SK-N-SH treated with all-trans-retinoic acid at 6 μM for 48 hours (cell line): ENCODE measurements around the gene RING1.

Experiments used
- ATAC-seq: fragments of 200-7000 bp; cut with Tn5 transposase; 3 replicates; pipeline ENCODE4 v1.9.1; 2020; ENCODE audit warnings: mild to moderate bottlenecking, moderate library complexity
- CREB5 ChIP-seq: fragments of 250-450 bp; sonication (Bioruptor Pico); IDR thresholded peaks from 2 replicates; pipeline ENCODE4 v1.5.1; 2020; ENCODE audit warnings: low read depth, mild to moderate bottlenecking, moderate library complexity
- CSDC2 ChIP-seq: fragments of 250-450 bp; sonication (Bioruptor Pico); IDR thresholded peaks from 2 replicates; pipeline ENCODE4 v1.5.0; 2020; ENCODE audit warnings: mild to moderate bottlenecking, moderate library complexity
- ESRRG ChIP-seq: fragments of 250-450 bp; sonication (Bioruptor Pico); IDR thresholded peaks from 2 replicates; pipeline ENCODE4 v1.6.1; 2021; ENCODE audit warnings: mild to moderate bottlenecking
- GLIS3 ChIP-seq: fragments of 250-450 bp; sonication (Bioruptor Pico); IDR thresholded peaks from 2 replicates; pipeline ENCODE4 v1.5.0; 2020; ENCODE audit warnings: mild to moderate bottlenecking, moderate library complexity
- ISL1 ChIP-seq: fragments of 250-450 bp; sonication (Bioruptor Pico); IDR thresholded peaks from 2 replicates; pipeline ENCODE4 v2.1.2; 2022; ENCODE audit warnings: mild to moderate bottlenecking, moderate library complexity
- OSR1 ChIP-seq: fragments of 250-450 bp; sonication (Bioruptor Pico); IDR thresholded peaks from 2 replicates; pipeline ENCODE4 v1.8.0; 2022; ENCODE audit warnings: moderate library complexity, mild to moderate bottlenecking, inconsistent platforms
- POU6F1 ChIP-seq: fragments of 250-450 bp; sonication (Bioruptor Pico); IDR thresholded peaks from 2 replicates; pipeline ENCODE4 v1.8.0; 2021; ENCODE audit warnings: low read depth, mild to moderate bottlenecking, moderate library complexity, borderline replicate concordance
- PPARA ChIP-seq: fragments of 250-450 bp; sonication (Bioruptor Pico); IDR thresholded peaks from 2 replicates; pipeline ENCODE4 v1.5.0; 2020; ENCODE audit warnings: mild to moderate bottlenecking, borderline replicate concordance
- SNAI2 ChIP-seq: fragments of 250-450 bp; sonication (Bioruptor Pico); IDR thresholded peaks from 2 replicates; pipeline ENCODE4 v1.5.0; 2020; ENCODE audit warnings: mild to moderate bottlenecking, moderate library complexity
- TCF4 ChIP-seq: fragments of 250-450 bp; sonication (Bioruptor Pico); IDR thresholded peaks from 2 replicates; pipeline ENCODE4 v1.8.0; 2021; ENCODE audit warnings: mild to moderate bottlenecking, moderate library complexity, borderline replicate concordance
- ZFP3 ChIP-seq: fragments of 250-450 bp; sonication (Bioruptor Pico); IDR thresholded peaks from 2 replicates; pipeline ENCODE4 v1.5.0; 2020; ENCODE audit warnings: mild to moderate bottlenecking, moderate library complexity
- ZFP30 ChIP-seq: fragments of 450-650 bp; formaldehyde crosslinking; IDR thresholded peaks from 2 replicates; pipeline ENCODE4 v1.5.0; 2022; ENCODE audit warnings: mild to moderate bottlenecking, moderate library complexity
- ZNF8 ChIP-seq: fragments of 450-650 bp; formaldehyde crosslinking; IDR thresholded peaks from 2 replicates; pipeline ENCODE4 v1.5.0; 2020; ENCODE audit warnings: mild to moderate bottlenecking, moderate library complexity
- TF ChIP-seq, protein P1 (sequence below): fragments of 250-450 bp; sonication (Bioruptor Pico); IDR thresholded peaks from 2 replicates; pipeline ENCODE4 v1.5.0; 2020; ENCODE audit warnings: mild to moderate bottlenecking, moderate library complexity
- TF ChIP-seq, protein P2 (sequence below): fragments of 250-450 bp; sonication (Bioruptor Pico); IDR thresholded peaks from 2 replicates; pipeline ENCODE4 v1.5.1; 2021; ENCODE audit warnings: mild to moderate bottlenecking, moderate library complexity
- TF ChIP-seq, protein P3 (sequence below): fragments of 250-450 bp; sonication (Bioruptor Pico); IDR thresholded peaks from 2 replicates; pipeline ENCODE4 v1.8.0; 2020; ENCODE audit warnings: mild to moderate bottlenecking, moderate library complexity, borderline replicate concordance

The RING1 gene

GRCh38 chr6:33164665-33165373 lies 43.5 kb upstream of the RING1 start:
- TF ChIP-seq SNAI2, result no peak
- TF ChIP-seq CSDC2, result no peak
- TF ChIP-seq ZFP3 (CRISPR knock-in tag), result no peak
- no peak for TF ChIP-seq PPARA
- no peak for TF ChIP-seq GLIS3 (CRISPR knock-in tag)
- no peak for TF ChIP-seq CREB5
- no peak for TF ChIP-seq TCF4
- no peak for TF ChIP-seq ISL1
- TF ChIP-seq, protein P1, sequence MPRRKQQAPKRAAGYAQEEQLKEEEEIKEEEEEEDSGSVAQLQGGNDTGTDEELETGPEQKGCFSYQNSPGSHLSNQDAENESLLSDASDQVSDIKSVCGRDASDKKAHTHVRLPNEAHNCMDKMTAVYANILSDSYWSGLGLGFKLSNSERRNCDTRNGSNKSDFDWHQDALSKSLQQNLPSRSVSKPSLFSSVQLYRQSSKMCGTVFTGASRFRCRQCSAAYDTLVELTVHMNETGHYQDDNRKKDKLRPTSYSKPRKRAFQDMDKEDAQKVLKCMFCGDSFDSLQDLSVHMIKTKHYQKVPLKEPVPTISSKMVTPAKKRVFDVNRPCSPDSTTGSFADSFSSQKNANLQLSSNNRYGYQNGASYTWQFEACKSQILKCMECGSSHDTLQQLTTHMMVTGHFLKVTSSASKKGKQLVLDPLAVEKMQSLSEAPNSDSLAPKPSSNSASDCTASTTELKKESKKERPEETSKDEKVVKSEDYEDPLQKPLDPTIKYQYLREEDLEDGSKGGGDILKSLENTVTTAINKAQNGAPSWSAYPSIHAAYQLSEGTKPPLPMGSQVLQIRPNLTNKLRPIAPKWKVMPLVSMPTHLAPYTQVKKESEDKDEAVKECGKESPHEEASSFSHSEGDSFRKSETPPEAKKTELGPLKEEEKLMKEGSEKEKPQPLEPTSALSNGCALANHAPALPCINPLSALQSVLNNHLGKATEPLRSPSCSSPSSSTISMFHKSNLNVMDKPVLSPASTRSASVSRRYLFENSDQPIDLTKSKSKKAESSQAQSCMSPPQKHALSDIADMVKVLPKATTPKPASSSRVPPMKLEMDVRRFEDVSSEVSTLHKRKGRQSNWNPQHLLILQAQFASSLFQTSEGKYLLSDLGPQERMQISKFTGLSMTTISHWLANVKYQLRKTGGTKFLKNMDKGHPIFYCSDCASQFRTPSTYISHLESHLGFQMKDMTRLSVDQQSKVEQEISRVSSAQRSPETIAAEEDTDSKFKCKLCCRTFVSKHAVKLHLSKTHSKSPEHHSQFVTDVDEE (CRISPR knock-in tag), result no peak
- TF ChIP-seq, protein P2, sequence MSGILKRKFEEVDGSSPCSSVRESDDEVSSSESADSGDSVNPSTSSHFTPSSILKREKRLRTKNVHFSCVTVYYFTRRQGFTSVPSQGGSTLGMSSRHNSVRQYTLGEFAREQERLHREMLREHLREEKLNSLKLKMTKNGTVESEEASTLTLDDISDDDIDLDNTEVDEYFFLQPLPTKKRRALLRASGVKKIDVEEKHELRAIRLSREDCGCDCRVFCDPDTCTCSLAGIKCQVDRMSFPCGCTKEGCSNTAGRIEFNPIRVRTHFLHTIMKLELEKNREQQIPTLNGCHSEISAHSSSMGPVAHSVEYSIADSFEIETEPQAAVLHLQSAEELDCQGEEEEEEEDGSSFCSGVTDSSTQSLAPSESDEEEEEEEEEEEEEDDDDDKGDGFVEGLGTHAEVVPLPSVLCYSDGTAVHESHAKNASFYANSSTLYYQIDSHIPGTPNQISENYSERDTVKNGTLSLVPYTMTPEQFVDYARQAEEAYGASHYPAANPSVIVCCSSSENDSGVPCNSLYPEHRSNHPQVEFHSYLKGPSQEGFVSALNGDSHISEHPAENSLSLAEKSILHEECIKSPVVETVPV (CRISPR knock-in tag), result no peak
- TF ChIP-seq OSR1 (CRISPR knock-in tag), result no peak
- ATAC-seq, result no peak

- no peak for ATAC-seq
Observed at GRCh38 chr6:33165581-33166258, 42.6 kb upstream of the RING1 start.

GRCh38 chr6:33166363-33166762 lies 41.9 kb upstream of the RING1 start:
- no peak for ATAC-seq
- TF ChIP-seq ESRRG (CRISPR knock-in tag), result no peak
- TF ChIP-seq, protein P1 (CRISPR knock-in tag), result no peak
- TF ChIP-seq POU6F1 (CRISPR knock-in tag), result no peak
- TF ChIP-seq, protein P3, sequence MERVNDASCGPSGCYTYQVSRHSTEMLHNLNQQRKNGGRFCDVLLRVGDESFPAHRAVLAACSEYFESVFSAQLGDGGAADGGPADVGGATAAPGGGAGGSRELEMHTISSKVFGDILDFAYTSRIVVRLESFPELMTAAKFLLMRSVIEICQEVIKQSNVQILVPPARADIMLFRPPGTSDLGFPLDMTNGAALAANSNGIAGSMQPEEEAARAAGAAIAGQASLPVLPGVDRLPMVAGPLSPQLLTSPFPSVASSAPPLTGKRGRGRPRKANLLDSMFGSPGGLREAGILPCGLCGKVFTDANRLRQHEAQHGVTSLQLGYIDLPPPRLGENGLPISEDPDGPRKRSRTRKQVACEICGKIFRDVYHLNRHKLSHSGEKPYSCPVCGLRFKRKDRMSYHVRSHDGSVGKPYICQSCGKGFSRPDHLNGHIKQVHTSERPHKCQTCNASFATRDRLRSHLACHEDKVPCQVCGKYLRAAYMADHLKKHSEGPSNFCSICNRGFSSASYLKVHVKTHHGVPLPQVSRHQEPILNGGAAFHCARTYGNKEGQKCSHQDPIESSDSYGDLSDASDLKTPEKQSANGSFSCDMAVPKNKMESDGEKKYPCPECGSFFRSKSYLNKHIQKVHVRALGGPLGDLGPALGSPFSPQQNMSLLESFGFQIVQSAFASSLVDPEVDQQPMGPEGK (CRISPR knock-in tag), result no peak
- no peak for TF ChIP-seq OSR1 (CRISPR knock-in tag)
- no peak for TF ChIP-seq PPARA
- TF ChIP-seq CSDC2, result no peak
- TF ChIP-seq ZFP30 (CRISPR knock-in tag), result no peak
- TF ChIP-seq SNAI2, result no peak
- TF ChIP-seq, all 23 proteins: peak for 0

More at GRCh38 chr6:33165581-33166258, 42.6 kb upstream of the RING1 start:
- TF ChIP-seq CREB5 (no peak), ZNF8 (CRISPR knock-in tag) (no peak)
